Trophoblast cell (in vitro differentiated cells and primary cell): ENCODE measurements around the gene DDIT3.
"Not testable (repeated sequence)": the region's sequence is repeated elsewhere in the genome, so short reads cannot be mapped to it uniquely, and the experiment has no call there.

ENCODE experiments used
- DNase-seq, 2 donors: peaks; one replicate each; pipeline ENCODE4 v3.0.0-alpha.2; 2016
- H2AFZ ChIP-seq: 2 replicates; pipeline ENCODE4 v1.6.1; 2013; ENCODE audit warnings: low read length, moderate library complexity, mild to moderate bottlenecking; ENCODE audit not compliant: insufficient read depth, poor library complexity
- H2AK5ac ChIP-seq: 2 replicates; pipeline ENCODE4 v1.6.1; 2013; ENCODE audit warnings: mild to moderate bottlenecking, low read length
- H2BK120ac ChIP-seq: 2 replicates; pipeline ENCODE4 v1.6.1; 2013; ENCODE audit warnings: low read length, mild to moderate bottlenecking, moderate library complexity; ENCODE audit not compliant: insufficient read depth, poor library complexity
- H2BK12ac ChIP-seq: 2 replicates; pipeline ENCODE4 v1.6.1; 2013; ENCODE audit warnings: mild to moderate bottlenecking, low read length, moderate library complexity
- H2BK5ac ChIP-seq: 2 replicates; pipeline ENCODE4 v1.6.1; 2013; ENCODE audit warnings: low read length, low read depth, moderate library complexity, mild to moderate bottlenecking; ENCODE audit not compliant: poor library complexity
- H3K14ac ChIP-seq: 2 replicates; pipeline ENCODE4 v1.6.1; 2013; ENCODE audit warnings: mild to moderate bottlenecking, low read length
- H3K18ac ChIP-seq: 2 replicates; pipeline ENCODE4 v1.6.1; 2013; ENCODE audit warnings: mild to moderate bottlenecking, low read length
- H3K23ac ChIP-seq: 2 replicates; pipeline ENCODE4 v1.6.1; 2013; ENCODE audit warnings: low read length
- H3K27ac ChIP-seq: 2 replicates; pipeline ENCODE4 v1.5.1; 2013; ENCODE audit warnings: low read depth, mild to moderate bottlenecking, inconsistent platforms, low read length, moderate library complexity
- H3K27me3 ChIP-seq: 2 replicates; pipeline ENCODE4 v1.6.1; 2013; ENCODE audit warnings: inconsistent platforms, mild to moderate bottlenecking, low read length, moderate library complexity; ENCODE audit not compliant: insufficient read depth
- H3K36me3 ChIP-seq, 2 experiments: 1 replicate in 1 of 2; 2 replicates in 1 of 2; pipeline ENCODE4 v1.6.1; 2013; ENCODE audit warnings: low read length in 2 of 2, mild to moderate bottlenecking in 2 of 2, moderate library complexity in 1 of 2; ENCODE audit not compliant: insufficient read depth in 2 of 2, control insufficient read depth in 1 of 2
- H3K4ac ChIP-seq: 2 replicates; pipeline ENCODE4 v1.6.1; 2013; ENCODE audit warnings: low read depth, mild to moderate bottlenecking, low read length, moderate library complexity
- H3K4me1 ChIP-seq, 2 experiments: 1 replicate in 1 of 2; 2 replicates in 1 of 2; pipeline ENCODE4 v1.6.1; 2013; ENCODE audit warnings: low read length in 2 of 2, mild to moderate bottlenecking in 2 of 2, moderate library complexity in 1 of 2; ENCODE audit not compliant: insufficient read depth in 2 of 2, control insufficient read depth in 1 of 2
- H3K4me2 ChIP-seq: 2 replicates; pipeline ENCODE4 v1.6.1; 2013; ENCODE audit warnings: inconsistent platforms, mild to moderate bottlenecking, low read length, moderate library complexity
- H3K4me3 ChIP-seq: 2 replicates; pipeline ENCODE4 v1.5.1; 2013; ENCODE audit warnings: mild to moderate bottlenecking, low read depth, low read length, inconsistent platforms
- H3K79me1 ChIP-seq: one replicate; pipeline ENCODE4 v1.6.1; 2013; ENCODE audit warnings: low read length
- H3K79me2 ChIP-seq: 2 replicates; pipeline ENCODE4 v1.6.1; 2013; ENCODE audit warnings: low read length, mild to moderate bottlenecking; ENCODE audit not compliant: control insufficient read depth, insufficient read depth, poor library complexity
- H3K9ac ChIP-seq: 2 replicates; pipeline ENCODE4 v1.6.1; 2013; ENCODE audit warnings: mild to moderate bottlenecking, low read length
- H3K9me3 ChIP-seq: 2 replicates; pipeline ENCODE4 v1.6.1; 2013; ENCODE audit warnings: low read depth, mild to moderate bottlenecking, control low read depth, inconsistent platforms, low read length; ENCODE audit not compliant: insufficient read depth
- H4K12ac ChIP-seq: 2 replicates; pipeline ENCODE4 v1.6.1; 2013; ENCODE audit warnings: low read depth, mild to moderate bottlenecking, low read length, moderate library complexity
- H4K8ac ChIP-seq: 2 replicates; pipeline ENCODE4 v1.6.1; 2013; ENCODE audit warnings: low read depth, mild to moderate bottlenecking, low read length, moderate library complexity
- H4K91ac ChIP-seq: one replicate; pipeline ENCODE4 v1.6.1; 2013; ENCODE audit warnings: low read depth, mild to moderate bottlenecking, low read length, moderate library complexity
- WGBS: extraction: QIAGEN DNeasy Blood & Tissue Kit; methylation state at CpG from one replicate; pipeline ENCODE4 v1.1.7; 2013; ENCODE audit warnings: missing lambda C conversion rate; ENCODE audit not compliant: insufficient read length, insufficient coverage; ENCODE audit errors: extremely low coverage; 5-methylcytosine and 5-hydroxymethylcytosine counted together

Gene DDIT3

DNA sequence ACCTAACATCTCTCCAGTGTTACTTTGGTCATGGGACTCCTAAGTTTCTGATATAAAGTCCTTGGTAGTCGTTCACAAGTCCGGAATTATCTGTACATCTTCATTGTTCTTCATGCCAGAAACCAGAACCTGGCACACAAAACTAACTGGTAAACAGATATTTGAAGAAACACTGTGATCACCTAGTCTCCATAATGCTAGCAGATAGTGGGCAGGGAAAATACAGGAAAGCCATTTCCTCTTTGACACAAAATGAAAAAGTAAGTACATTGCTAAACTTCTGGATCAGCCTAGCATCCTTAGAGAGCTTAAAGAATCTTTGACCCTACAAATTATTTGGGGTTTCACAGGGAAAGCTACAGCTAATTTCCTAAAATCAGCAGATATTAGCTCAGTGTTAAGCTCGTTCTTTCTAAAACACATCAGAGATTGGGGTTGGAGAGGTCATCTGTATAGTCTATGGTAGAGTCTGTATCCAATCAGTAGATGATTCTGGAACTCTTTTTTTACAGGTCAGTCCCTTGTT, 4.8 kb downstream of the DDIT3 start:
- Histone ChIP-seq H2BK120ac (no peak overlapping the region), H2AK5ac (no peak overlapping the region), H3K18ac (no peak overlapping the region), H3K79me2 (peaks cover 10% of the 10 kb centered on the region), H3K9ac (no peak overlapping the region), H3K9me3 (peaks cover 2% of the 10 kb centered on the region), H2BK12ac (no peak overlapping the region), H4K12ac (no peak overlapping the region), H3K27me3 (no peaks in the 10 kb centered on the region), H3K4ac (no peak overlapping the region), H3K36me3 (peaks cover 43 to 63% of the 10 kb centered on the region in 2 experiments), H4K8ac (no peak overlapping the region), H3K4me1 (peaks cover 0 to 6% of the 10 kb centered on the region in 2 experiments), H2AFZ (no peak overlapping the region), H3K79me1 (peaks cover 9% of the 10 kb centered on the region), H3K14ac (no peak overlapping the region), H3K4me3 (no peak overlapping the region), H3K4me2 (no peak overlapping the region), H2BK5ac (no peak overlapping the region), H3K27ac (no peak overlapping the region), H4K91ac (no peak overlapping the region), H3K23ac (no peak overlapping the region)
- WGBS: no CpG with 5 or more reads among the region's 3 CpGs
- no peak for DNase-seq

DNA sequence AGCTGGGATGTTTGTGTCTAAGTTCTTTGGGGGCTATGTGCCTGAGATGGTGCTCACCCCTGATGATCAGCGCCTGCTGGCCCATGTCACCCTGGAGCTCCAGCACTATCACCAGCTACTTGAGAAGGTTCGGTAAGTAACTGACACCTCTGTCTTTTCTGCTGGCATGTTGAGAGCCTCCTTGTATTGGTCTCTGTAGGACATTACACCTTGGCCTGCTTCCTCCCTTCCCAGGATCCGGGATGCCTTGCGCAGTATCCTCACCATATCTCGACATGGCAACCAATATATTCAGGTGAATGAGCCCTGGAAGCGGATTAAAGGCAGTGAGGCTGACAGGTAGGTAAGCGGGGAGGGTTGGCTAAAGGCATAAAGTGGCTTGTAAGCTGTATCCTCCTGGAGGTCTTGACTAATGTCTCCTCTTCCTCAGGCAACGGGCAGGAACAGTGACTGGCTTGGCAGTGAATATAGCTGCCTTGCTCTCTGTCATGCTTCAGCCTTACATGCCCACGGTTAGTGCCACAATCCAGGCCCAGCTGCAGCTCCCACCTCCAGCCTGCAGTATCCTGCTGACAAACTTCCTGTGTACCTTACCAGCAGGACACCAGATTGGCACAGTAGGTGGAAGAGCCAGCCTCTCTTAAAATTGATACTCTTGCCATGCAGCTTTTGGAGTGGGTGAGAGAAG, 5.5 kb downstream of the DDIT3 start:
- H2BK5ac ChIP-seq: no peak overlapping the region
- no peak overlapping the region for H3K14ac ChIP-seq
- no CpG with 5 or more reads among the region's 9 CpGs for WGBS
- H2AK5ac ChIP-seq: no peak overlapping the region
- peaks cover 5% of the 10 kb centered on the region for H3K79me1 ChIP-seq
- H3K4ac ChIP-seq: no peak overlapping the region
- H3K79me2 ChIP-seq: peaks cover 6% of the 10 kb centered on the region
- peaks cover 47 to 67% of the 10 kb centered on the region in 2 experiments for H3K36me3 ChIP-seq
- H3K4me2 ChIP-seq: no peak overlapping the region
- peaks cover 2% of the 10 kb centered on the region for H3K9me3 ChIP-seq
- no peak overlapping the region for H3K4me3 ChIP-seq
- H4K91ac ChIP-seq: no peak overlapping the region
- no peak overlapping the region for H3K18ac ChIP-seq
- H2BK120ac ChIP-seq: no peak overlapping the region
- H3K9ac ChIP-seq: no peak overlapping the region
- H4K12ac ChIP-seq: no peak overlapping the region
- H3K27me3 ChIP-seq: no peaks in the 10 kb centered on the region
- no peak overlapping the region for H4K8ac ChIP-seq
- H3K27ac ChIP-seq: no peak overlapping the region
- DNase-seq: no peak
- peaks cover 0 to 6% of the 10 kb centered on the region in 2 experiments for H3K4me1 ChIP-seq
- H2AFZ ChIP-seq: no peak overlapping the region
- H2BK12ac ChIP-seq: no peak overlapping the region
- H3K23ac ChIP-seq: no peak overlapping the region

DNA sequence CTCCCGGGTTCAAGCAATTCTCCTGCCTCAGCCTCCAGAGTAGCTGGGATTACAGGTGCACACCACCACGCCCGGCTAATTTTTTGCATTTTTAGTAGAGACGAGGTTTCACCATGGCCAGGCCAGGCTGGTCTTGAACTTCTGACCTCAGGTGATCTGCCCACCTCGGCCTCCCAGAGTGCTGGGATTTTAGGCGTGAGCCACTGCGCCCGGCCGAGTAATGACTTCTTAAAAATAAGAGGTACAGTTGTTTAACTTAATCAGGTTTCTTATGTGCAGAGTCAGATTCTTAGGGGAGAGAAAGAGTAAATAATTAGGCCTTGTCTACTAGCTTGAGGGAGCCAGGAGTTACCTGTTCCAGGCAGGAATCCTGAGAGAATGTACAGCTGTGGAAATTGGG, 6.1 kb downstream of the DDIT3 start:
- WGBS: no CpG with 5 or more reads among the region's 9 CpGs

DNA sequence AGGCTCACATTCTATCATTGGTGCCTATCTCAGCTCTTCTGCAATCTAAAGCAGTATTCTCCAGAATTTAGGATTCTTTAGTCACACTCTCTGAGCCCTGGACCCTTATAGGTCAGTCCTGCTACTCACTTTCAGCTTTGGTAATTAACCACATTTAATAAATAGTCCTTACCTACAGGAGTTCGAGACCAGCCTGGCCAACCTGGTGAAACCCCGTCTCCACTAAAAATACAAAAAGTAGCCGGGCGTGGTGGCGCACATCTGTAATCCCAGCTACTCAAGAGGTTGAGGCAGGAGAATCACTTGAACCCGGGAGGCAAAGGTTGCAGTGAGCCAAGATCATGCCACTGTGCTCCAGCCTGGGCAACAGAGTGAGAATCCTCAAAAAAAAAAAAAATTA, 6.6 kb downstream of the DDIT3 start:
- peaks cover 52 to 69% of the 10 kb centered on the region in 2 experiments for H3K36me3 ChIP-seq
- not testable (repeated sequence) for H3K23ac ChIP-seq, H3K4me2 ChIP-seq, H3K79me1 ChIP-seq, H2BK120ac ChIP-seq, H4K91ac ChIP-seq, H3K4me1 ChIP-seq, H3K9me3 ChIP-seq, H4K8ac ChIP-seq, H4K12ac ChIP-seq, H3K18ac ChIP-seq, H2BK12ac ChIP-seq, H3K79me2 ChIP-seq, H3K27ac ChIP-seq, H2AK5ac ChIP-seq, H3K27me3 ChIP-seq, H2AFZ ChIP-seq, H2BK5ac ChIP-seq, H3K9ac ChIP-seq, H3K14ac ChIP-seq, H3K4me3 ChIP-seq, DNase-seq, H3K4ac ChIP-seq
- WGBS: no CpG with 5 or more reads among the region's 6 CpGs

More for the DNA sequence above, 6.1 kb downstream of the DDIT3 start:
- H3K27me3 ChIP-seq, H3K9ac ChIP-seq, H3K9me3 ChIP-seq, H3K14ac ChIP-seq, H3K79me1 ChIP-seq, H3K79me2 ChIP-seq, DNase-seq, H3K4me1 ChIP-seq, H4K8ac ChIP-seq, H2BK12ac ChIP-seq, H2AK5ac ChIP-seq, H2BK5ac ChIP-seq, H3K27ac ChIP-seq, H2AFZ ChIP-seq, H4K91ac ChIP-seq, H3K4me3 ChIP-seq, H3K4me2 ChIP-seq, H4K12ac ChIP-seq, H3K18ac ChIP-seq, H3K23ac ChIP-seq, H2BK120ac ChIP-seq, H3K4ac ChIP-seq: not testable (repeated sequence)
- H3K36me3 ChIP-seq: peaks cover 51 to 69% of the 10 kb centered on the region in 2 experiments
